ENCODE data around the gene SVOPL.

DNA sequence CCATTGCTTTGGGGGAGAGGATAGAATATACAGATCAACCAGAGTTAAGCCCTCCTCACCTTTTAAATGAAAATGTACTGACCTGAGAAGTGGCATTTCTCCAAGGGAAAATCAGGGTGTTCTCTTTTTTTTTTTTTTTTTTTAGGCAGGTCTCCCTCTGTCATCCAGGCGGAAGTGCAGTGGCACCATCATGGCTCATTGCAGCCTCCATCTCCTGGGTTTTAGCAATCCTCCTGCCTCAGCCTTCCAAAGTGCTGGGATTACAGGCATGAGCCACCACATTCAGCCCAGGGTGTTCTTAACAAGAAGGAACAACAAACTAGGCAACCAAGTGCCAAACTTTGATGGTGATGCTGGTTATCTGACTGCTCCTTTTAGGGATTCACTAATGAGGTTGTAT is 111.0 kb downstream of the SVOPL start:
- TF ChIP-seq POLR2A (IDR thresholded peaks at IDR 0.05) (no peak), CTCF (IDR thresholded peaks at IDR 0.05) (no peak)
